PC-9 (cell line): ENCODE results near the gene CLDN6. TPM values are rescaled to one million over a fixed set of nuclear protein-coding genes. Genes with fewer than 3 reads are reported as not detected.
A peak's percentile ranks its signal among the peaks of the same experiment; 100 is the strongest.

Experiments used
- BruUV-seq: library from RNA; stranded (reverse); fragments of 400-500 nt; replicated peaks from 2 replicates; lab custom pipeline; 2021; lab: Mats Ljungman, UMichigan
- CTCF ChIA-PET: fragments of 300-600 bp; sonication (Branson Sonifier 250); formaldehyde crosslinking; loops from one replicate; lab custom pipeline; 2022; ENCODE audit warnings: antibody characterized with exemption; lab: Charles Lee
- POLR2A ChIA-PET: fragments of 300-600 bp; sonication (Branson Sonifier 250); formaldehyde crosslinking; loops from one replicate; lab custom pipeline; 2022; ENCODE audit warnings: antibody characterized with exemption; ENCODE audit not compliant: unreplicated experiment; lab: Charles Lee
- DNase-seq, 2 experiments: peaks; one replicate each; pipeline versions ENCODE4 v3.0.0 to v3.0.0-alpha.2; 2015 to 2022; ENCODE audit warnings: mixed read lengths in 1 of 2
- H2AFZ ChIP-seq: fragments of 200-600 bp; sonication (generic); 2 replicates; pipeline ENCODE4 v1.8.1; 2017; ENCODE audit warnings: antibody characterized with exemption
- H3F3A ChIP-seq: fragments of 200-600 bp; sonication (generic); 2 replicates; pipeline ENCODE4 v1.8.1; 2017; ENCODE audit warnings: antibody characterized with exemption, mild to moderate bottlenecking, low read depth; ENCODE audit not compliant: insufficient read depth
- H3K27ac ChIP-seq: fragments of 200-600 bp; sonication (generic); 2 replicates; pipeline ENCODE4 v1.6.1; 2016; ENCODE audit warnings: mixed run types
- H3K27me3 ChIP-seq: fragments of 200-600 bp; sonication (generic); 2 replicates; pipeline ENCODE4 v1.6.1; 2016; ENCODE audit warnings: low read depth, mixed run types; ENCODE audit not compliant: insufficient read depth
- H3K36me3 ChIP-seq: fragments of 200-600 bp; sonication (generic); 2 replicates; pipeline ENCODE4 v1.6.1; 2016; ENCODE audit warnings: low read depth, mixed run types
- H3K4me1 ChIP-seq: fragments of 200-600 bp; sonication (generic); replicated peaks from 2 replicates; pipeline ENCODE4 v1.6.1; 2016; ENCODE audit warnings: mixed run types; ENCODE audit not compliant: insufficient read depth
- H3K4me2 ChIP-seq: fragments of 200-600 bp; sonication (generic); 2 replicates; pipeline ENCODE4 v1.6.1; 2017; ENCODE audit warnings: mixed run types
- H3K4me3 ChIP-seq: fragments of 200-600 bp; sonication (generic); 2 replicates; pipeline ENCODE4 v1.6.1; 2016; ENCODE audit warnings: mixed run types
- H3K79me2 ChIP-seq: fragments of 200-600 bp; sonication (generic); 2 replicates; pipeline ENCODE4 v1.6.1; 2017; ENCODE audit warnings: low read depth, mixed run types
- H3K9me2 ChIP-seq: fragments of 200-600 bp; sonication (generic); 2 replicates; pipeline ENCODE4 v1.8.1; 2017; ENCODE audit warnings: mild to moderate bottlenecking; ENCODE audit not compliant: insufficient read depth
- H3K9me3 ChIP-seq: fragments of 200-600 bp; sonication (generic); 2 replicates; pipeline ENCODE4 v1.8.1; 2016; ENCODE audit warnings: low read depth; ENCODE audit not compliant: insufficient read depth
- H4K20me1 ChIP-seq: fragments of 200-600 bp; sonication (generic); 2 replicates; pipeline ENCODE4 v1.8.1; 2017; ENCODE audit not compliant: insufficient read depth
- CTCF ChIP-seq: fragments of 200-600 bp; sonication (generic); conservative IDR thresholded peaks from 2 replicates; pipeline ENCODE4 v1.6.1; 2017; ENCODE audit warnings: mixed run types, antibody characterized with exemption, mild to moderate bottlenecking, moderate library complexity
- EZH2 ChIP-seq: fragments of 200-600 bp; sonication (generic); IDR thresholded peaks from 2 replicates; pipeline ENCODE4 v1.8.0; 2017; ENCODE audit warnings: antibody characterized with exemption, low read depth
- intact Hi-C: fragments of 100-400 bp; cut with micrococcal nuclease; formaldehyde crosslinking; loops from one replicate; pipeline ENCODE4 v1.10.0; 2022; ENCODE audit not compliant: unreplicated experiment
- total RNA-seq: library from RNA; stranded (reverse); gene quantifications from 2 replicates; pipeline ENCODE4 v1.2.3, GENCODE V29; 2021

CLDN6 gene
- total RNA-seq, 1 experiment from 2014 or later = 0.26 TPM

- Histone ChIP-seq H3K36me3 (no peaks in the 10 kb centered on the region), H3F3A (peaks cover 19% of the 10 kb centered on the region; the same call in 1 of the 2 replicates), H3K27me3 (no peaks in the 10 kb centered on the region), H3K9me2 (no peaks in the 10 kb centered on the region), H3K4me1 (no peaks in the 10 kb centered on the region; the same call in 1 of the 2 replicates), H2AFZ (no peak overlapping the region), H4K20me1 (no peaks in the 10 kb centered on the region; the same call in 1 of the 2 replicates), H3K4me3 (no peak overlapping the region), H3K27ac (no peak overlapping the region), H3K79me2 (peaks cover 6% of the 10 kb centered on the region; the same call in 1 of the 2 replicates), H3K9me3 (no peaks in the 10 kb centered on the region), H3K4me2 (no peak overlapping the region)
- no TSS peak for BruUV-seq
- ChIA-PET CTCF (no interaction called here), POLR2A (interaction anchor here (0.6 kb wide), 1 partner anchor 9 kb away, joined by 3 read pairs; no protein-coding TSS in a partner anchor)
- TF ChIP-seq EZH2 (no peak), CTCF (no peak)
- no peak for DNase-seq
- intact Hi-C loops = no loop called here
Measured at GRCh38 chr16:2971985-2972784, 45.8 kb downstream of the CLDN6 start.

DNA sequence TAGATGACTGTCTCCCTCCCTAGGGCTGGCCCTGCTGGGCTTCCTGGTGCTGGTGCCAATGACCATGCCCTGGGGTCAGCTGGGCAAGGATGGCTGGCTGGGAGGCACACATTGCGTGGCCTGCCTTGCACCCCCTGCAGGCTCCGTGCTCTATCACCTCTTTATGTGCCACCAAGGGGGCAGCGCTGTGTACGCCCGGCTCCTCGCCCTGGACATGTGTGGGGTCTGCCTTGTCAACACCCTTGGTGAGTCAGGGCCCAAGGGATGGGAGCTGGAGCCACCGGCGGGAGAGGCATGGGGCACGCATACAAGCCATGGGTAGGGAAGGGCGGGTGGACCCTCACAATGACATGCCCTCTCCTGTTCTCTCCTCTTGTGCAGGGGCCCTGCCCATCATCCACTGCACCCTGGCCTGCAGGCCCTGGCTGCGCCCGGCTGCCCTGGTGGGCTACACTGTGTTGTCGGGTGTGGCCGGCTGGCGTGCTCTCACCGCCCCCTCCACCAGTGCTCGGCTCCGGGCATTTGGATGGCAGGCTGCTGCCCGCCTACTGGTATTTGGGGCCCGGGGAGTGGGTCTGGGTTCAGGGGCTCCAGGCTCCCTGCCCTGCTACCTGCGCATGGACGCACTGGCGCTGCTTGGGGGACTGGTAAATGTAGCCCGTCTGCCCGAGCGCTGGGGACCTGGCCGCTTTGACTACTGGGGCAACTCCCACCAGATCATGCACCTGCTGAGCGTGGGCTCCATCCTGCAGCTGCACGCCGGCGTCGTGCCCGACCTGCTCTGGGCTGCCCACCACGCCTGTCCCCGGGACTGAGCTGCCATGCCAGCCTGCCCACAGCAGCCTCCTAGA lies 46.6 kb downstream of the CLDN6 start:
- H3K9me3 ChIP-seq = no peaks in the 10 kb centered on the region
- ChIA-PET POLR2A (interaction anchor here (0.5 kb wide), 1 partner anchor 25 kb away, joined by 7 read pairs; no protein-coding TSS in a partner anchor), CTCF (no interaction called here)
- no TSS peak for BruUV-seq
- no peak for TF ChIP-seq EZH2
- no peak for TF ChIP-seq CTCF
- H4K20me1 ChIP-seq = no peaks in the 10 kb centered on the region; the same call in 1 of the 2 replicates
- intact Hi-C loops = no loop called here
- H3K9me2 ChIP-seq = no peaks in the 10 kb centered on the region
- H3K79me2 ChIP-seq = peaks cover 6% of the 10 kb centered on the region; the same call in 1 of the 2 replicates
- DNase-seq = no peak
- no peak overlapping the region; the same call in 1 of the 2 replicates for H3K4me3 ChIP-seq
- peaks cover 19% of the 10 kb centered on the region; the same call in 1 of the 2 replicates for H3F3A ChIP-seq
- H3K27me3 ChIP-seq = no peaks in the 10 kb centered on the region
- H3K36me3 ChIP-seq = no peaks in the 10 kb centered on the region
- peak overlapping the region; percentile 96 for H3K4me2 ChIP-seq
- H3K4me1 ChIP-seq = no peaks in the 10 kb centered on the region; the same call in 1 of the 2 replicates
- no peak overlapping the region for H3K27ac ChIP-seq
- H2AFZ ChIP-seq = no peak overlapping the region

DNA sequence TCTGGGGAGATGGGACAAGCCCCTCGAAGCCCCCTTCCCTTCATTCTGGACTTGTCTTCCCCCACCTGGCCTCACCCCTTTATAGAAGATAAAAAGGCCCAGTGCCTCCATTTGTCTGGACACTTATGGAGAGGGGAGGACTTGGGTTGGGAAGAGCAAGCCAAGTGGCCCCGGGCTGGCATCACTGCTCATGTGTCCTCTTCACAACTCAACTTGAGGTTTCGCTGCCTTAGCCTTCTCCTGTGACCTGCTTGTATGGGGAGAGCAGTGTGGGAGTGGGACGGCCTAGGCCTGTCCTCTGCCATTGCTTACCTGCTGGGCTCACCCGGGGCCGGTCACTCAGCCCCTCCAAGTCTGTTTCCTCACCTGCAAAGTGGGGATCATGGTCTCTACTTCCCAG lies 47.4 kb downstream of the CLDN6 start:
- no peaks in the 10 kb centered on the region for H3K27me3 ChIP-seq
- no peaks in the 10 kb centered on the region; the same call in 1 of the 2 replicates for H4K20me1 ChIP-seq
- CTCF ChIA-PET = interaction anchor here (0.6 to 0.8 kb wide), 2 partner anchors 21 to 32 kb away, joined by 3 read pairs; no protein-coding TSS in a partner anchor
- POLR2A ChIA-PET = interaction anchor here (0.6 kb wide), 2 partner anchors 50 to 154 kb away, joined by 3 to 4 read pairs; no protein-coding TSS in a partner anchor
- no peaks in the 10 kb centered on the region for H3K36me3 ChIP-seq
- BruUV-seq = no TSS peak
- no peak for DNase-seq
- TF ChIP-seq CTCF (no peak), EZH2 (no peak)
- H3K4me1 ChIP-seq = no peaks in the 10 kb centered on the region; the same call in 1 of the 2 replicates
- peak overlapping the region; percentile 96 for H3K4me2 ChIP-seq
- intact Hi-C loops = loop anchor here (1.0 kb wide), 1 partner anchor 53 kb away; the partner anchor contains the start of gene HCFC1R1
- H3K4me3 ChIP-seq = peak overlapping the region; percentile 77
- peaks cover 6% of the 10 kb centered on the region; the same call in 1 of the 2 replicates for H3K79me2 ChIP-seq
- no peaks in the 10 kb centered on the region for H3K9me3 ChIP-seq
- H3K9me2 ChIP-seq = no peaks in the 10 kb centered on the region
- H3K27ac ChIP-seq = no peak overlapping the region
- peaks cover 23% of the 10 kb centered on the region; the same call in 1 of the 2 replicates for H3F3A ChIP-seq
- no peak overlapping the region for H2AFZ ChIP-seq
